Measurements from ENCODE around the gene KDM1B. TPM values are rescaled to one million over a fixed set of nuclear protein-coding genes. Genes with fewer than 3 reads are reported as not detected.

Gene KDM1B
- total RNA-seq, 1 donor from 2014 or later, result 16.9 TPM

GRCh38 chr6:18237167-18237566 is 81.9 kb downstream of the KDM1B start:
- Mint-ChIP-seq H3K9me3 (peaks cover 31% of the 10 kb centered on the region), H3K4me3 (no peak overlapping the region), H3K27ac (no peak overlapping the region), H3K36me3 (peaks cover 69% of the 10 kb centered on the region), H3K4me1 (no peaks in the 10 kb centered on the region), H3K27me3 (ENCODE audit: insufficient read depth, low read depth) (peaks cover 4% of the 10 kb centered on the region)
- Histone ChIP-seq H3K9ac (no peak overlapping the region), H4K20me1 (ENCODE audit: low read depth) (peaks cover 5% of the 10 kb centered on the region), H3F3A (ENCODE audit: low read depth) (peaks cover 27% of the 10 kb centered on the region), H2AFZ (replicated peaks) (no peak overlapping the region), H3K27ac (no peak overlapping the region), H3K4me2 (no peak overlapping the region), H3K4me3 (no peak overlapping the region), H3K27me3 (no peaks in the 10 kb centered on the region), H3K4me1 (no peaks in the 10 kb centered on the region), H3K9me3 (ENCODE audit: low read depth) (peaks cover 12% of the 10 kb centered on the region), H3K36me3 (peaks cover 46% of the 10 kb centered on the region), H3K79me2 (ENCODE audit: low read depth) (peaks cover 97% of the 10 kb centered on the region)
- no peak for DNase-seq (ENCODE audit: low spot score)
- TF ChIP-seq, protein P1, sequence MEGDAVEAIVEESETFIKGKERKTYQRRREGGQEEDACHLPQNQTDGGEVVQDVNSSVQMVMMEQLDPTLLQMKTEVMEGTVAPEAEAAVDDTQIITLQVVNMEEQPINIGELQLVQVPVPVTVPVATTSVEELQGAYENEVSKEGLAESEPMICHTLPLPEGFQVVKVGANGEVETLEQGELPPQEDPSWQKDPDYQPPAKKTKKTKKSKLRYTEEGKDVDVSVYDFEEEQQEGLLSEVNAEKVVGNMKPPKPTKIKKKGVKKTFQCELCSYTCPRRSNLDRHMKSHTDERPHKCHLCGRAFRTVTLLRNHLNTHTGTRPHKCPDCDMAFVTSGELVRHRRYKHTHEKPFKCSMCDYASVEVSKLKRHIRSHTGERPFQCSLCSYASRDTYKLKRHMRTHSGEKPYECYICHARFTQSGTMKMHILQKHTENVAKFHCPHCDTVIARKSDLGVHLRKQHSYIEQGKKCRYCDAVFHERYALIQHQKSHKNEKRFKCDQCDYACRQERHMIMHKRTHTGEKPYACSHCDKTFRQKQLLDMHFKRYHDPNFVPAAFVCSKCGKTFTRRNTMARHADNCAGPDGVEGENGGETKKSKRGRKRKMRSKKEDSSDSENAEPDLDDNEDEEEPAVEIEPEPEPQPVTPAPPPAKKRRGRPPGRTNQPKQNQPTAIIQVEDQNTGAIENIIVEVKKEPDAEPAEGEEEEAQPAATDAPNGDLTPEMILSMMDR (IDR thresholded peaks at IDR 0.05), result no peak

GRCh38 chr6:18240230-18240629 is 85.0 kb downstream of the KDM1B start:
- H3K27ac Mint-ChIP-seq, result no peak overlapping the region
- peaks cover 4% of the 10 kb centered on the region for H3K27me3 Mint-ChIP-seq (ENCODE audit: insufficient read depth, low read depth)
- H3K4me3 Mint-ChIP-seq, result no peak overlapping the region
- Histone ChIP-seq H3K4me3 (no peak overlapping the region), H3K9ac (no peak overlapping the region), H2AFZ (replicated peaks) (no peak overlapping the region), H3K4me1 (no peaks in the 10 kb centered on the region), H3K79me2 (ENCODE audit: low read depth) (peaks cover 99% of the 10 kb centered on the region), H3K4me2 (no peak overlapping the region), H4K20me1 (ENCODE audit: low read depth) (peaks cover 20% of the 10 kb centered on the region), H3F3A (ENCODE audit: low read depth) (peaks cover 9% of the 10 kb centered on the region), H3K27me3 (no peaks in the 10 kb centered on the region), H3K9me3 (ENCODE audit: low read depth) (no peaks in the 10 kb centered on the region), H3K36me3 (peaks cover 48% of the 10 kb centered on the region), H3K27ac (no peak overlapping the region)
- TF ChIP-seq EZH2phosphoT487 (IDR thresholded peaks at IDR 0.05) (no peak), EZH2 (IDR thresholded peaks at IDR 0.05) (no peak)
- TF ChIP-seq, protein P1 (IDR thresholded peaks at IDR 0.05), result no peak
- H3K36me3 Mint-ChIP-seq, result peaks cover 67% of the 10 kb centered on the region
- DNase-seq (ENCODE audit: low spot score), result no peak
- H3K9me3 Mint-ChIP-seq, result peaks cover 8% of the 10 kb centered on the region
- no peaks in the 10 kb centered on the region for H3K4me1 Mint-ChIP-seq

DNA sequence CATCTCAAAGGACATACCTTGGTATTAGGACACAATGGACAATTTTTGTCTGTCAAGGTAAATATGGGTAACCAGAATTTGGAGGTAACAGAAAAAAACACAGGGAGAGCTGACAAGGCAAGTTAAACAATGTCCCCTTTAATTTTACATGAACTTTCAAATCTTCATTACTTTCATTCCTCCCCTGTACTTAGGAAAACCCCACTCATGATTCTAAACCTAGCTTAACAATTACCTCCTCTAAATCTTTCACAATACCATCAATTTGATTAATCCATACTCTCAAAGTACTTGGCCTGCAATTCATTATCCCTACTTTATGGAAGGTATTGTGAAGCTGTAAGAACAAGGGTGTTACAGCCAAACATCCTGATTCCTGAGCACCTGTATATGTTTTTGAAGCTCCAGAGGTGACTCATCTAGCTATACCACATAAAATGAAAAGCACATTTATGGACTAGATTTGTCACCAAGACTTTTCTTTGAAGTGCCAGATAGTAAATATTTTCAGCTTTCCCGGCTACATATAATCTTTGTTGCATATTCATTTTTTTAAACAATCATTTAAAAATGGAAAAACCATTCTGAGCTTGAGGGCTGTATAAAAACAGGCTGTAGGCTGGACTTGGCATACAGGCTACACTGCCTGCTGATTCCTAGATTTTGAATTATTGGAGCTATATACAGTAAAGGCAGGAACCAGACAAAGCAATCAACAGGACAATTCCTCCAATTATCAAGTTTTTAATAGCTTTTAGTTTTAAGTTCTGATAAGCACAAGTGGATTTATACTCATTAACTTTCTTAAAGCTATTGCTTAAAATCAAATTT is 86.2 kb downstream of the KDM1B start:
- Histone ChIP-seq H3K4me1 (no peaks in the 10 kb centered on the region), H2AFZ (replicated peaks) (no peak overlapping the region), H3K36me3 (peaks cover 41% of the 10 kb centered on the region), H3K9ac (no peak overlapping the region), H3F3A (ENCODE audit: low read depth) (peaks cover 8% of the 10 kb centered on the region), H3K9me3 (ENCODE audit: low read depth) (no peaks in the 10 kb centered on the region), H4K20me1 (ENCODE audit: low read depth) (peaks cover 30% of the 10 kb centered on the region), H3K79me2 (ENCODE audit: low read depth) (peaks cover 99% of the 10 kb centered on the region), H3K4me2 (no peak overlapping the region), H3K4me3 (no peak overlapping the region), H3K27me3 (no peaks in the 10 kb centered on the region), H3K27ac (no peak overlapping the region)
- Mint-ChIP-seq H3K4me1 (no peaks in the 10 kb centered on the region), H3K27me3 (ENCODE audit: insufficient read depth, low read depth) (peaks cover 4% of the 10 kb centered on the region), H3K36me3 (peaks cover 65% of the 10 kb centered on the region), H3K9me3 (peaks cover 2% of the 10 kb centered on the region), H3K4me3 (no peak overlapping the region), H3K27ac (no peak overlapping the region)
- TF ChIP-seq EZH2 (IDR thresholded peaks at IDR 0.05) (no peak), EZH2phosphoT487 (IDR thresholded peaks at IDR 0.05) (no peak)
- TF ChIP-seq, protein P1 (IDR thresholded peaks at IDR 0.05), result no peak
- DNase-seq (ENCODE audit: low spot score), result no peak

Measured in neural progenitor cell (in vitro differentiated cells).